Activated CD8-positive, alpha-beta memory T cell treated with anti-CD3 and anti-CD28 coated beads for 24 hours (primary cell): ENCODE measurements around the gene FOXP3.
A peak's percentile ranks its signal among the peaks of the same experiment; 100 is the strongest.

Experiments used
- DNase-seq: peaks from one replicate; pipeline ENCODE4 v3.0.0-alpha.2; 2020

FOXP3 gene

DNA sequence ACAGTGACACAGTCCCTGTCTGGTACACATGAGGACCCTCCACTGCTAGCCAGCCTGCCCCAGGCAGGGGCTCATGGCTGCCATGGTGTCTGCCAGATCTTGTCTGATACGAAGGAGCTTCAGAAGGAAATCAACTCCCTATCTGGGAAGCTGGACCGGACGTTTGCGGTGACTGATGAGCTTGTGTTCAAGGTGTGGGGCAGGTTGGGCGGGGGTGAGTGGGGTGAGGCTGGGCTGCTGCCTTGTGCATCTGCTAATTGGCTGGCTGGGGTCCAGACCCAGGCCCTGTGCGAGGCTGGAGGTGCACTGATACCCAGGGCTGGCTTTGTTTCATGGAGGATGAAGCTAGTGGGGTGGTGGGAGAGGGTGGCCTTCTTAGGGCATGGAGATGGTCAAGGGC, 15.4 kb downstream of the FOXP3 start:
- DNase-seq: no peak

DNA sequence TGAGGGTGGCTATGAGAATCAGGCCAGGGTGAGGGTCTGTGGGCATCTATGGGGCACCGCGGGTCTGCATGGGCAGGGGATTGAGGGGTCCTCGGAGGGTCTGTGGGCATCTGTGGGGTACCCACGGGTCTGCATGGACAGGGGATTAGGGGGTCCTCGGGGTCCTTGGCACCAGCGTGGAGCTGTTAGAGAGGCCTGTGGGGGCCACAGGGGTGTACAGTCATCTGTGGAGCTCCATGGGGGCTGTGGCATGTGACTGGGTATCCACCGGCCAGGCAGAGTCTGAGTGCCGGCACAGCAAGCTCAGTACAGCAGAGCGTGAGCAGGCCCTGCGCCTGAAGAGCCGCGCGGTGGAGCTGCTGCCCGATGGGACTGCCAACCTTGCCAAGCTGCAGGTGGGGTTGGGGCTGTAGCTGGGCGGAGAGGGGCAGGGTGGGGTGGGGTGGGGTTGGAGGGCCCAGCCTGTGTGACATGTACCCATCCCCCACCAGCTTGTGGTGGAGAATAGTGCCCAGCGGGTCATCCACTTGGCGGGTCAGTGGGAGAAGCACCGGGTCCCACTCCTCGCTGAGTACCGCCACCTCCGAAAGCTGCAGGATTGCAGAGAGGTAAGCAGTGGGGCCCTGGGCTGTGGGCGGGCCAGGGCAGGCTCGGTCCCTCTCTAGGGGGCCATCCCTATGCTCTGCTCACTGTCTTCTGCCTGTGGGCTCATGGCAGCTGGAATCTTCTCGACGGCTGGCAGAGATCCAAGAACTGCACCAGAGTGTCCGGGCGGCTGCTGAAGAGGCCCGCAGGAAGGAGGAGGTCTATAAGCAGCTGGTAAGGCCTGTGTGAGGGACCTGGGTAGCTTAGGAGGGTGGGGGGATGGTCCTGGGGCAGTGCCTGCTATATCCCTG, 16.3 kb downstream of the FOXP3 start:
- no peak for DNase-seq

DNA sequence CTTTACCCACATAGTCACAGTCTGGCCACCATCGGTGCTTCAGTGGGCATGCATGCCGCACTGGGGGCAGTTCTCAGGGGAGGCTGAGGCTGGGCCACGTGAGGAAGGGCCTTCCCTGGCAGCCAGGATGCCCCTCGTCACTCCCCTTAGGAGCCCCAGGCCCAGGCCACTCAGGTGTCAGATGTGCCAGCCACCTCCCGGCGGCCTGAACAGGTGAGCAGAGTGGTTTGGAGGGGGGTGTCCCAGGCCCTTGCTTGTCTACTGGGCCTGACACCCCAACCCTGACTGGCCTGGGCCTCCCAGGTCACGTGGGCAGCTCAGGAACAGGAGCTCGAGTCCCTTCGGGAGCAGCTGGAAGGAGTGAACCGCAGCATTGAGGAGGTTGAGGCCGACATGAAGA, 17.2 kb downstream of the FOXP3 start:
- no peak for DNase-seq

DNA sequence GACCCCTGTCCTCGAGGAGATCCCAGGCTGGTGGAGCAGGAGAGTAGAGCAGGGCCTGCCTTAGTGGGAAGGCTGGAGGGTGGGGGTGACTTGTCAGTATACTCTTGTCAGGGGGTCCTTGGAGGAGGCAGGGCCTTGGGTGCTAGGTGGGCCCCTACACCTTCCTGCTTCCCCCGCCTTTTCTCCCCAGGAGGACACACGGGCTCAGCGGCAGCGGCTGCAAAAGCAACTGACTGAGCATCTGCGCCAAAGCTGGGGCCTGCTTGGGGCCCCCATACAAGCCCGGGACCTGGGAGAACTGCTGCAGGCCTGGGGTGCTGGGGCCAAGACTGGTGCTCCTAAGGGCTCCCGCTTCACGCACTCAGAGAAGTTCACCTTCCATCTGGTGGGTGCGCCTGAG, 18.0 kb downstream of the FOXP3 start:
- DNase-seq: no peak

DNA sequence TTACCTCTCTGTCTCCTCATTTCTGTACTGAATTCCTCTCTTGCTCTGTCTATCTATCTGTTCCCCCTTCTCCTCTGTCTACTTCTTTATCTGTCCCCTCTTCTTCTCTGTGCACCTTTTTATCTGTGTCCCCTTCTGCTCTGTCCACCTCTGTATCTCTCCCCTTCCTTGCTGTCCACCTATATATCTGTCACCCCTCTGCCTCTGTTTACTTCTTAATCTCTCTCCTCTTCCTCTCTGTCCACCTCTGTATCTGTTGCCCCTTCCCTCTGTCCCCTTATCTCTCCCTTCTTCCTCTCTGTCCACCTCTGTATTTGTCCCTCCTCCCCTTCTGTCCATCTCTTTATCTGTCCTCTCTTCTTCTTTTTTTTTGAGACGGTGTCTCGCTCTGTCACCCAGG, 20.3 kb downstream of the FOXP3 start:
- no peak for DNase-seq

DNA sequence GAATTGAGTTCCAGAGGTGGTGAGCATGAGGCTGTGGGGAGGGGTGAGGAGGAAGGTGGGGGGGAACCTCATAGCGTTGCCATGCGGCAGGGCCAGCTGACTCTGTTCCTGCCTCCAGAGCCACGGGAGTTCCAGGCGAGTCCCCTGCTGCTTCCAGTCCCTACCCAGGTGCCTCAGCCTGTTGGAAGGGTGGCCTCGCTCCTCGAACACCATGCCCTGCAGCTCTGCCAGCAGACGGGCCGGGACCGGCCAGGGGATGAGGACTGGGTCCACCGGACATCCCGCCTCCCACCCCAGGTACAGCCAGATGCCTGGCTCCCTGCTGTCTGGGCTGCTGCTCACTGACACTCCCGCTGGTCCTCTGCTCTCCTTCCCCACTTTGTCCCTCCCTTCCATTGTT, 21.3 kb downstream of the FOXP3 start:
- DNase-seq: no peak

DNA sequence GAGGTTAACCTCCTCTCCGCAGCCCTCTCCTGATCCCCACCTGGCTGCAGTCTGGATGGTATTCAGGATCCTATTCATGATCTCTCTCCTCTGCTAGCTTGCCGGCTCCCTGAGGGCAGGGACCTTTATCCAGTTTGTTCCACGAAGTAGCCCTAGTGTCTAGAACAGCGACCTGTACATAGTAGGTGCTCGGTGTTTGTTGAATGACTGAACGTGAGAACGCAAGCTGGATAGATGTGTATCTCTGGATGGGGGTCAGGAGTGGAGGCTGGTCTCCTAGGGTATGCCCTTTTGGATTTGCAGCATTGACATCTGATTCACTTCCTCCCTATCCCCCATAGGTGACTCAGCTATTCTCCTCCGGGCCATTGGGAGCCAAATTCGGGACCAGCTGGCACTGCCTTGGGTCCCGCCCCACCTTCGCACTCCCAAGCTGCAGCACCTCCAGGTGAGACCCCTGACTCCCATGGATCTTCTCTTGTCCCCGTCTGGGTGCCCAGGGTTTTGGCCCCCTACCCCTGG, 21.9 kb downstream of the FOXP3 start:
- DNase-seq: no peak

DNA sequence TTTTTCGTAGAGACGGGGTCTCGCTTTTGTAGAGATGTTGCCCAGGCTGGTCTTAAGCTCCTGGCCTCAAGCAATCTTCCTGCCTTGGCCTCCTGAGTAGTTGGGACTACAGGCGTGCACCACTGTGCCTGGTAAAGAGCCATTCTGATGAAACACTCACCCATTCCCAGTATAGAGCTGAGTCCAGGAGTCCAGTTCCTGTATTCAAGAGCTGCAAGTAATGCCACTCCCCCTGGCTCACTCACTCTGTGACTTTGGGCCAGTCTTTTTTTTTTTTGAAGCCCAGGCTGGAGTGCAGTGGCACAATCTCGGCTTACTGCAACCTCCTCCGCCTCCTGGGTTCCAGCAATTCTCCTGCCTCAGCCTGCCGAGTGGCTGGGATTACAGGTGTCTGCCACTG, 25.8 kb downstream of the FOXP3 start:
- no peak for DNase-seq

DNA sequence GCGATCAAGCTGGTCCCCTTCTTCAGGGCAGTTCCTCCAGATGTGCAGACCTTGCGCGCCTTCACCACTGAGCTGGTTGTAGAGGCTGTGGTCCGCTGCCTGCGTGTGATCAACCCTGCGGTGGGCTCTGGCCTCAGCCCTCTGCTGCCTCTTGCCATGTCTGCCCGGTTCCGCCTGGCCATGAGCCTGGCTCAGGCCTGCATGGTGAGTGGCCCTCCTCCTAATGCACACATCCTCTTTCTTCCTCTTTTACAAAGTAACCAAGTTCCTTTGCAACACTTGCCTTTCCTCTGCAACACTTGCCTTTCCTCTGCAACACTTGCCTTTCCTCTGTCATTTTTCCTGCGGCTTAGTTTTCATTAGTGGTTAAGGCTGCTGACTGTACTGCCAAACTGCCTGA, 27.4 kb downstream of the FOXP3 start:
- no peak for DNase-seq

DNA sequence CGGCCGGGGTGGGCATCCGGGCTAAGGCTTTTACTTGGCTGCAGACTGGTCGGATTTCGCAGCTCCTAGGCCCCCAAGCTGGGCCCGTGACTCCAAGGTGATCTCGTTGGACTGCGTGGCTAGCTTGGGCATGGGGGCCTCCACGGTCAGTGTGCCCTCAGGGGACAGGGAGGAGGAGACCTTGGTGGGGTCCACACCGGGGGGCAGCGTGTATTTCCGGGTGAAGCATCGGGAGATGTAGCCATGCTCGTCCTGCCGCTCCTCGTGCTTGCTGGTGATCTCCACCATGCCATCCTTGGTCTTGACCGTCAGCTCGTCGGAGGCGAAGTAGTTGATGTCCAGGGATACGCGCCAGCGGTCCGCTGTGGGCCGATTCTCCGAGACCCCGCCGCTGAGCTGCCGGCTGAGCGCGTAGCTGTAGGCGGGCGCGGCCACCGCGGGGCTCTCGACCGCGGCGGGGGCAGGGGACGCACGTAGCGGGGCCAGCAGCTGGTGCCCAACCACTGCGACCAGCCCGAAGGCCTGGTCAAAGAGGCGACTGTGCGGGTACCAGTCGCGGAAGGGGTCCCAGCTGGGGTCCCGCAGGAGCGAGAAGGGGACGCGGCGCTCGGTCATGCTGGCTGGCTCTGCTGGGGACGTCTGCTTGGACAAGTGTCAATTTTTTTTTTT, 30.5 kb downstream of the FOXP3 start:
- no peak for DNase-seq

DNA sequence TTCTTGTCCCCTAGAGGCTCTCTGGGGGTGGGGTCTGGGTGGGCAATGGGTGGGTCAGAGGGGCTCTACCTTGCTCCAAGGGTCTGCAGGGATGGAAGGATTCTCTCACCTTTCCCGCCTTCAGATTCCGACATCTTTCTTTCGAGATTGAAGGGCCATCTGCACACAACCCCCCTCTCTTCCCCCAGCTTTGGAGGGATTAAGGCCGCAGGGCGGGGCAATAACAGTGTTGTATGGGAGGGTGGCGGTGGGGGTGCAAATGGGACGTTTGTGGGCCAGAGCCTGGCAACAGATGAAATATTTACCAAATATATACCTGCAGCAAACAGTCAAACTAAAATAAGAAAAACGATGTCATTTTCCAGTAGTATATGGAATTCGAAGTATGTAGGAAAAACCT, 31.3 kb downstream of the FOXP3 start, which contains the start of gene CACNA1F:
Gene CACNA1F (minus strand): TSS at position 165 of the 400 bp plus-strand sequence. CDS start 31 bp downstream, at position 134.
- no peak for DNase-seq

DNA sequence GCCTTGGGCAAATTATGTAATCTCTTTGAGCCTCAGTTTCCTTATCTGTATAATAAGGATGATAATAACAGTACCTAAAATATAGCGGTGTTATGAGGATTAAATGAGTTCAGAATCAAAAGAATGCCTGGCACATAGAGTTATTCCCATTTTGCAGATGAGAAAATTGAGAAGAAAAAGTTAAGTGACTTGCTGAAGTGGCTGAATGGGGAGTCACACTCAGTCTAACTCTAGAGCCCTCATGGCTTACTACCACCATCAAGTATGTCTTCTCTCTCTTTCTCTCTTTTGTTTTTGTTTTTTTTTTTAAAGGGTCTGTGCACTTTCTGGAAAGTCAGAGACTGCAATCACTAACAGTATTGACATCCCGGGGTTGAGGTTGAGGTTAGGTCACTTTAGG, 32.0 kb downstream of the FOXP3 start:
- no peak for DNase-seq

DNA sequence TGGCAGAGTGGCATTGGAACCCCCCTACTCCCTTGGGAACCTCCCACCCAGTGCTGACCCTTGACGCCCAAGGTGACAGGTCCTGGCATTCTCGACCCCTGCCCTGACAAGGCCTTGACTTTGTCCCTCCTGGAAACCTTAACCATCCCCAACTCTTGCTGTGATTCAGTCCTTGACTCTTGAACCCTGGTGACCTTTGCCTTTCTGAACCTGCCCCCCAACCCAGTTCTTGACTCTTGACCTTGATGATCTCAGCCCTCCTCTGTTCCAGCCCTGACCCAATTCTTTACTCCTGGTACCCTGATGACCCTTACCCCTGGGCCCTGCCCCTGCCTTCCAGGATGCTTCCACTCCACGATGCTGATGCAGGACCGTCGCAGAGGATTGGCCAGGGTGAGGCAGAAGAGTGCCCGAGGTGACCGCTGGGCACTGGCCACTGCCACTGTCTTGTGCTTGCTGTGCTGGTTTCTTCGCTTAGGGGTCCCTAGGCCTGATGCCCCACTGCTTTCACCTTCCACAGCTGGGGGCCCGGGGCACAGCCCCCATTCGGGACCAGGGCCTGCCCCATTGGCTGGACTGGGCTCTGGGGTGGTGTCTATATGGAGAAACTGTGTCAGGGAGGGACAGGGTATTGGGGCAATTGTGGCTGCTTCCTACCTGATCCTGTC, 33.0 kb downstream of the FOXP3 start:
- DNase-seq: no peak

DNA sequence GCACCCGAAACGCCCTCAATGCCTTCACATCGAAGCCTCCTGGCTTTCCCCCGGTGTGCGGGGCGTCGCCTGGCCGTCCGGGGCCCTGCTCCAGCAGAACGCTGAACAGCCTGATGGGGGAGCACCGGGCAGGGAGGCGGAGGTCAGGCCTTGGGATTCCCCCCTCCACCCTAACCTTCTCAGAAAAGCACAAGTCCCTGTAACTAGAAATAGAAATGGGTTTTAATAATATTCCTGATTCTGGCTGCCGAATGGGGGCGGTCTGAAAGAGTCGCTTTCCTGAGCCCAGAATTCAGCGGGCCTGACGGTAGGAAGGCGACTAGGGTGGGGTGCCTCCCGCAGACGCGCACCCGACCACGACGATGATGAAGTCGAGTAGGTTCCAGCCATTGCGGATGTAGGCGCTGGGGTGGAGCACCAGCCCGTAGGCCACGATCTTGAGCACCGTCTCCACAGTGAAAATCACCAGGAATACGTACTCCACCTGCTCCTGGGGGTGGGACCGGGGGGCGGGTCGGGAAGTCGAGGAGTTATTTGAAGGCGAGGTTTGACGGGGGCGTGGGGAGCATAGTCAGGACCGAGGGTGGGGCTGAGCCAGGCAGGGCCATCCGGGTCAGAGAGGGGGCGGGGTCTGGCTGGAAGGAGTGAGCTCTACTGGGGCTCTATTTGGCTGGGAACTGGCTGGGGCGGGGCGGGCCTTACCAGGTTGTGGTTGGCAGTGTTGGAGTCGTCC, 33.8 kb downstream of the FOXP3 start:
- DNase-seq: peak; percentile 79

DNA sequence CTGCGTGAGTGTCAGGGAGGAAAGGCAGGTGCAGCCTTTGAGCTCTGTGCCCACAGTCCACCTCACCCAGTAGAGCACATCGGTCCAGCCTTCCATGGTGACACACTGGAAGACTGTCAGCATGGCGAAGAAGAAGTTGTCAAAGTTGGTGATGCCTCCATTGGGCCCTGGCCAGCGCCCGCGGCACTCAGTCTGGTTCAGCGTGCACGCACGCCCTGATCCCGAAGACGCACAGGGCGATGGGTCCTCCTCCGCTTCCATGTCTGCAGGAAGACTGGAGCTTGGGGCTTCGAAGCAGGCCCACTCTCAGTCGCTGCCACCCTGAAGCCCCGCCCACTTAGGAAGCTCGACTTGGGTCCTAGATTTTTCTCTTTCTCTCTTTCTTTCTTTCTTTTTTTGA, 36.3 kb downstream of the FOXP3 start:
- no peak for DNase-seq

DNA sequence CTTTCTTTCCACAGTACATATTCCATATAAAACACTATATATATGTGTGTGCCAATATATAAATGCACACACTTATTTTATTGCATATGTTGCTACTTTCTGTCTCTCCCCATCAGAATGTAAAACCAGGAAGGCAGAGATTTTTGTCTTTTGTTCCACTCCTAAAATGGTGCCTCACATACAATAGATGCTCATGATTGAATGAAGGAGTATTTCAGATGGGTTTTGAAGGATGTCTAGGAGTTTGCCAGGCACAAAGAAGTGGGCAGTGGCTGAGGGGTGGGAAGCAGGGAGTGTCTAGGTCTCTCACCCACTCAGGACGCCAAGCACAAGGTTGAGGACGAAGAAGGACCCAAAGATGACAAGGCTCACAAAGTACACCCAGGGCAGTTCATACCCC, 36.8 kb downstream of the FOXP3 start:
- no peak for DNase-seq

DNA sequence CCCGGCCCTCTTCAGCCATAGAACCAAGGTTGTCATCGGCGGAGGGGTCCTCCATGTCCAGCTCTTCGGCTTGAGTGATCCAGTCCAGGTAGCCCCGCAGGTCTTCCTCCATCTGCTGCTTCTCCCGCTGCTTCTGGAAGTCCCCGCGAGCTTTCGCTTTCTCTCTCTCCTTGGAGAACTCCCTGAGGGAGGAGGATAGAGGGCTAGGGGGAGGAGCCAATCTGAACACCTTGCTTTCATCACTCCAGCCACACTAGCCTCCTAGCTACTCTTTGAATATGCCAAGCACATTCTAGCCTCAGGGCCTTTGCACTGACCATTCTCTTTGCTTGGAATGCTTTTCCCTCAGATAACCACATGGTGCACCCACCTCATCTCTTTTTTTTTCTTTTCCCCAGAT, 37.6 kb downstream of the FOXP3 start:
- no peak for DNase-seq

DNA sequence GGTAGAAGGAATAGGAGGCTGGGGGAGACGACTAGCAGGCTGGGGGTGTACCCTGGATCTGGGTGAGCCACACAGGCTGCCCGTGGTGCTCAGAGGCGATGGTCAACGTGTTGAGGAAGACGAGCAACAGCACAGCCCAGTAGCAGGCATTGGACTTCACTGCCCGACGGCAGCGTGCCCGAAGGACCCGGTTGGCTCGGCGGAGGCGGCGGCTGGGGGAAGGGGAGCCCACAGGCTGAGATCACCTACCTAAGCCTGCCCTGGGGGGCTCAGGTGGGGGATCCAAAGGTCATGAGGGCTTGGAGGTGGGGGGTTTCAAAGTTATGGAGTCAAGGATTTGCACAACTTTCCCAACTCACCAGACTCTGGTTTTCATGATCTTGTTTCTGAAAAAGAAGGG, 38.7 kb downstream of the FOXP3 start:
- no peak for DNase-seq

DNA sequence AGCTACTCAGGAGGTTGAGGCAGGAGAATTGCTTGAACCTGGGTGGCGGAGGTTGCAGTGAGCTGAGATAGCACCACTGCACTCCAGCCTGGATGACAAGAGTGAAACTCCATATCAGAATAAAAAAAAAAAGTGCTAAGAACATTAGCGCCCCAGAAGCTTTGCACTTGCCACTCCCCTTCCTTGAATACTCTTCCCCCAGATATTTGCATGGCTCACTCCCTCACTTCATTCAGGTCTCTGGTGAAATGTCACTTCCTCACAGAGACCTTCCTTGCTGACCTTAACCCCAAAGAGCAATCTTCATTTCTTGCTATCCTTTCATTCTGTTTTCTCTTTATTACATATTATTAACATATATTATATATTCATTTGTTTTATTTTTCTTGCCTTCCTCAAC, 42.6 kb downstream of the FOXP3 start:
- DNase-seq: no peak

DNA sequence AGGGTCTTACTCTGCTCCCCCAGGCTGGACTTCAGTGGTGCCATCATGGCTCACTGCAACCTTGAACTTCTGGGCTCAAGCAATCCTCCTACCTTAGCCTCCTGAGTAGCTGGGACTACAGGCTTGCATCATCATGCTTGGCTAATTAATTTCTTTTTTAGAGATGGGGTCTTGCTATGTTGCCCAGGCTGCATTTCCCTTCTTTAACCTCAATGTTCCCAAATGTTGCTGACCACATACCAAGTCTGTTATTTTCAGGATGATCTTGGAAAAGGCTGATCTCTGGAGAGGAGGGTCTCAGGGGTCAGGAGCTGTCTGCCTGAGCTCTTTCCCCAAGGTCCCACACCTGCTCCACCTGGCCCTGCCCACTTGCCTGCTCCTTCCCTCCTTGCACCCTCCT, 44.4 kb downstream of the FOXP3 start:
- DNase-seq: no peak

DNA sequence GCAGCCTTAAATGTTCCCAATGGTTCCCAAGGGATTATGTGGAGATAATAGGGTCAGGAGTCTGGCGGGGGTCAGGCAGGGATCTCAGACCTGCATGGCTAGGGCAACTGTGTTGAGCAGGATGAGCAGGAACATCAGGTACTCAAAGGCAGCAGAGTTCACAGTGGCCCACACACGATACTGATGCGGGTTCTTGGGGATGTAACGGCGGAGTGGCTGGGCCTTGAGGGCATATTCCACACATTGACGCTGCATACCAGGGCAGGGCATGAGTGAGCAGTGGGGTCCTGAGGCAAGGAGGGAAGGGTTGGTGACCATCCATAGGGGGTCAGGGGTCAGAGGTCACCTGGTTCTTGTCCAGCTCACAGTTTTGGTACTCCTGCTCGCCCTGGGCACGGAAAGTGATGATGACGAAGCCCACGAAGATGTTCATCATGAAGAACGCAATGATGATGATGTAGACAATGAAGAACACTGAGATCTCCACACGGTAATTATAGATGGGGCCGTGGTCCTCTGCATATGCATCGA, 49.4 kb downstream of the FOXP3 start:
- no peak for DNase-seq

DNA sequence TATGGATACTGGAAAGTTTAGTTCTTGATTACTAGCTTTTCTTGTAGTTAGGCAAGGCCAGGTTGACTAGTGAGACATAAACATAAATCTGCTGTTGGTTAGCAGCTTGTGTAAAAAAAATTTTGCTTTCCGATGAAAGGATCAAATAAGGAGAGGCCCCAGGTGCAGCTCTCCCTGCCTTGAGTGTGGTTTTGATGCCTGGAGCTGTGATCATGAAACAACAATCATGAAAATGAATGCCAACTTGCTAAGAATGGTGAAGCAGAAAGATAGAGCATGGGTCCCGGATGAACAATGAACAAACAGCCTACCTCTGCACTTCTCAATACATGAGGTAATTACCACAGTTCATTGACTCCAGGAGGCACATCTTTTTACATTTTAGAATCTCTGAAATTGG, 50.1 kb downstream of the FOXP3 start:
- no peak for DNase-seq

DNA sequence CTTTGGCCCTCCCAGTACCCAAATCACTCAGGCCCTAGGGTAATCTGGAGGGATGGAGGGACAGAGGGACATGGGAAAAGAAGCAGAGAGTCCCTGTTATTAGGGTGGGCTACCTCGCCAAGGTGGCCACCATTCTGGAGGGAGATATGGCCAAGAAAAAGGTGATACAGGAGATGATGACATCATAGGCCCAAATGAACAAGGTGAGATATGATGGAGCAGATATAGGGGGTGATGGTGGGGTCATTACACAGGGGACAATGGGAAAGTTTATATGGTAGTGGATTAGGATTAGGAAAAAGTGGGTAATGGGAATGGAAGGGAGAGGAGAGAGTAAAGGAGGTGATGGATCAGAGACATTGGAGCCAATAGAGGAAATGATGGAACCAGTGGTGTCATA, 51.6 kb downstream of the FOXP3 start:
- no peak for DNase-seq
